SH-SY5Y (cell line): Measurements from ENCODE around the gene BMPR1B.
A peak's percentile ranks its signal among the peaks of the same experiment; 100 is the strongest.

Experiments
- GATA2 ChIP-seq: IDR thresholded peaks from 2 replicates; pipeline ENCODE4 v1.6.1; 2011; ENCODE audit warnings: mild to moderate bottlenecking, low read depth, low read length
- GATA3 ChIP-seq: IDR thresholded peaks from 2 replicates; pipeline ENCODE4 v1.6.1; 2011; ENCODE audit warnings: low read depth, mild to moderate bottlenecking, low read length, moderate library complexity

DNA sequence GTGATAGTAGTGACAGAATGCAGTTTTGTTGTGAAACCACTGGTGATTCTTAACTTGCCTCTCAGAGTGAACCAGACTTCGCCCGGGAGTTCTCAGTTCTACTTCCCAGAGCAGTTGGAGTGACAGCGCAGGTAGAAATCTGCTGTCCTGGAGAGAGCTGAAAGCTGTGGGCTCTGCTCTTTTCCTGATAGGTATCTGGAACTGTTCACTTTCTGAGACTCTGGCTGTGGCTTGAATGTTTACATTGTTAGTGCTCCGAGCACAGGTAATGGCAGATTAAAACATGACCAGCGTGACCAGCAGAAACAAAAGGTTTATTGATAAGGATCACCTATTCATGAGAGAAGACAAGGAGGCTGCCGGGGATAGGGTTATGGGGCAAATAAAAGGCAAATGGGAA, 360.7 kb downstream of the BMPR1B start:
- TF ChIP-seq GATA2 (peak; percentile 52), GATA3 (no peak)
